ENCODE measurements around the gene RBM20.

Gene RBM20

GRCh38 chr10:110742801-110743200 lies 98.7 kb downstream of the RBM20 start:
- no peak for DNase-seq (ENCODE audit: low read depth in 1 of 2, low spot score in 1 of 2)
- Histone ChIP-seq H3K4me3 (replicated peaks; ENCODE audit: insufficient read depth, low read length) (no peak overlapping the region), H3K27me3 (ENCODE audit: insufficient read depth, poor library complexity, severe bottlenecking) (no peaks in the 10 kb centered on the region), H3K27ac (replicated peaks) (no peak overlapping the region)
- no peak for TF ChIP-seq POLR2AphosphoS5 (IDR thresholded peaks at IDR 0.05; ENCODE audit: low read depth)
- TF ChIP-seq GABPA (IDR thresholded peaks at IDR 0.05; ENCODE audit: low read depth), result no peak
- no peak for TF ChIP-seq SPI1 (IDR thresholded peaks at IDR 0.05; ENCODE audit: borderline replicate concordance, low read depth)
- TF ChIP-seq CTCF (IDR thresholded peaks at IDR 0.05; ENCODE audit: insufficient read depth, low read length), result no peak

- Histone ChIP-seq H3K27me3 (ENCODE audit: insufficient read depth, poor library complexity, severe bottlenecking) (no peaks in the 10 kb centered on the region), H3K27ac (replicated peaks) (no peak overlapping the region), H3K4me3 (replicated peaks; ENCODE audit: insufficient read depth, low read length) (no peak overlapping the region)
- peak in 1 of 2 experiments; percentile 46 for DNase-seq (ENCODE audit: low read depth in 1 of 2, low spot score in 1 of 2)
- TF ChIP-seq POLR2AphosphoS5 (IDR thresholded peaks at IDR 0.05; ENCODE audit: low read depth), result no peak
- no peak for TF ChIP-seq GABPA (IDR thresholded peaks at IDR 0.05; ENCODE audit: low read depth)
- peak; percentile 90 for TF ChIP-seq SPI1 (IDR thresholded peaks at IDR 0.05; ENCODE audit: borderline replicate concordance, low read depth)
These were observed 100.6 kb downstream of the RBM20 start for GRCh38 chr10:110744782-110745181.

- Histone ChIP-seq H3K4me3 (replicated peaks; ENCODE audit: insufficient read depth, low read length) (no peak overlapping the region), H3K27me3 (ENCODE audit: insufficient read depth, poor library complexity, severe bottlenecking) (no peaks in the 10 kb centered on the region), H3K27ac (replicated peaks) (no peak overlapping the region)
- TF ChIP-seq CTCF (IDR thresholded peaks at IDR 0.05; ENCODE audit: insufficient read depth, low read length), result peak; percentile 37
- no peak for TF ChIP-seq POLR2AphosphoS5 (IDR thresholded peaks at IDR 0.05; ENCODE audit: low read depth)
- peak; percentile 37 to 42 for DNase-seq (ENCODE audit: low read depth in 1 of 2, low spot score in 1 of 2)
These were observed 102.2 kb downstream of the RBM20 start for GRCh38 chr10:110746254-110746826.

- Histone ChIP-seq H3K27me3 (ENCODE audit: insufficient read depth, poor library complexity, severe bottlenecking) (no peaks in the 10 kb centered on the region), H3K4me3 (replicated peaks; ENCODE audit: insufficient read depth, low read length) (no peak overlapping the region), H3K27ac (replicated peaks) (no peak overlapping the region)
- TF ChIP-seq REST (IDR thresholded peaks at IDR 0.05; ENCODE audit: insufficient replicate concordance, low read depth), result no peak
- TF ChIP-seq GABPA (IDR thresholded peaks at IDR 0.05; ENCODE audit: low read depth), result no peak
- TF ChIP-seq CTCF (IDR thresholded peaks at IDR 0.05; ENCODE audit: insufficient read depth, low read length), result no peak
- no peak for TF ChIP-seq POLR2AphosphoS5 (IDR thresholded peaks at IDR 0.05; ENCODE audit: low read depth)
- TF ChIP-seq SPI1 (IDR thresholded peaks at IDR 0.05; ENCODE audit: borderline replicate concordance, low read depth), result no peak
- no peak for DNase-seq (ENCODE audit: low read depth in 1 of 2, low spot score in 1 of 2)
These were observed 103.0 kb downstream of the RBM20 start for GRCh38 chr10:110746969-110747608.
